Activated CD8-positive, alpha-beta memory T cell treated with anti-CD3 and anti-CD28 coated beads, Interleukin-2, amount 10 ng/mL, durations not matched to agents 7 days and 5 days (primary cell): ENCODE data around the gene SALL3. TPM values are rescaled to one million over a fixed set of nuclear protein-coding genes. Genes with fewer than 3 reads are reported as not detected.
A peak's percentile ranks its signal among the peaks of the same experiment; 100 is the strongest.

Experiments
- ATAC-seq: fragments of 150-1000 bp; cut with Tn5 transposase; one replicate; pipeline ENCODE4 v1.10.0; 2021; ENCODE audit warnings: moderate library complexity
- CTCF ChIA-PET: fragments of 350-600 bp; sonication (Branson Sonifier 250); formaldehyde crosslinking; loops from one replicate; lab custom pipeline; 2021; ENCODE audit warnings: antibody characterized with exemption; lab: Charles Lee
- DNase-seq: peaks from one replicate; pipeline ENCODE4 v3.0.0-alpha.2; 2020
- H3K27ac Mint-ChIP-seq: one replicate; pipeline ENCODE4 v1.8.0; 2021; ENCODE audit warnings: mild to moderate bottlenecking, mixed read lengths
- H3K27me3 Mint-ChIP-seq: one replicate; pipeline ENCODE4 v1.8.0; 2021; ENCODE audit warnings: mixed read lengths
- H3K36me3 Mint-ChIP-seq: one replicate; pipeline ENCODE4 v1.8.0; 2021; ENCODE audit warnings: mild to moderate bottlenecking, mixed read lengths
- H3K4me1 Mint-ChIP-seq: one replicate; pipeline ENCODE4 v1.8.0; 2021; ENCODE audit warnings: mixed read lengths
- H3K4me3 Mint-ChIP-seq: one replicate; pipeline ENCODE4 v1.8.0; 2021; ENCODE audit warnings: mild to moderate bottlenecking, moderate library complexity, mixed read lengths
- H3K9me3 Mint-ChIP-seq: one replicate; pipeline ENCODE4 v1.8.0; 2022; ENCODE audit warnings: low read depth, mixed read lengths
- total RNA-seq, 2 experiments: library from RNA; stranded (reverse); gene quantifications; one replicate each; pipeline ENCODE4 v1.2.3, GENCODE V29; 2021

The SALL3 gene
- total RNA-seq, 2 experiments from 2014 or later = not detected

GRCh38 chr18:78979056-78979729 lies 425 bp upstream of the SALL3 start:
- no peak overlapping the region for H3K27ac Mint-ChIP-seq
- H3K36me3 Mint-ChIP-seq = peaks cover 7% of the 10 kb centered on the region
- H3K4me3 Mint-ChIP-seq = no peak overlapping the region
- ATAC-seq (no peak), DNase-seq (no peak)
- H3K27me3 Mint-ChIP-seq = peaks cover 73% of the 10 kb centered on the region
- peaks cover 10% of the 10 kb centered on the region for H3K4me1 Mint-ChIP-seq
- CTCF ChIA-PET = no interaction called here
- H3K9me3 Mint-ChIP-seq = peaks cover 2% of the 10 kb centered on the region

- no peak overlapping the region for H3K27ac Mint-ChIP-seq
- peaks cover 2% of the 10 kb centered on the region for H3K9me3 Mint-ChIP-seq
- H3K27me3 Mint-ChIP-seq = peaks cover 73% of the 10 kb centered on the region
- peak; percentile 23 for DNase-seq
- peaks cover 8% of the 10 kb centered on the region for H3K4me1 Mint-ChIP-seq
- peaks cover 7% of the 10 kb centered on the region for H3K36me3 Mint-ChIP-seq
- CTCF ChIA-PET = no interaction called here
- no peak overlapping the region for H3K4me3 Mint-ChIP-seq
- ATAC-seq = no peak
Observed at GRCh38 chr18:78980279-78980771, 707 bp downstream of the SALL3 start.

DNA sequence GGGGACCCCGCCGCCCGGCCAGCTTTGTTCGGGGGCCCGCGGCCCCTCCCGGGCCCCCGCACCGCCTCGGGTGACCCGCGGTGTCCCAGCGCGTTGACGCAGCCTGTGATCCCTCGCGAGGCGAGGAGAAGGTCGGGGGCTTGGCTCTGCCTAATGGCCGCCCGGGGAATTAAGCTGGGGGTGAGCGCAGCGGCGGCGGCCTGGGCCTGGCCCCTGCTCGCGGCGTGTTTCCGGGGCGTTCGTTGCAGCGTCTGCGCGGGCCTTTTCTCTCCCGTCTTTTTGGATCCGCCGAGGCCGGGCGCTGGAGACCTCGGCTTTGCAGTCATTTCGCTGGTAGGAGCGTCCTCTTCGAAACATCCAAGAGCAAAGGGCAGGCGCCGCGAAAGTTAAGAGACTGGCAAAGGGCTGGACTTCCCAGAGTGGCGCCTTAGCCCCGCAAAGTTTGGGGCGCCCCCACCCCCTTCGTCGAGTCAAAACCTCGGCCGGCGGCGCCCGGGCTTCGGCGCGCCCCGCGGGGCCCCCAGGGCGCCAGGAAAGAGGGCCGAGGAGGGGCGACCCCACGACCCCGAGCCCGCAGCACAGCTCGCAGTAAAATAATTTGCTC lies 1.3 kb downstream of the SALL3 start:
- no peak overlapping the region for H3K27ac Mint-ChIP-seq
- H3K4me3 Mint-ChIP-seq = no peak overlapping the region
- peaks cover 8% of the 10 kb centered on the region for H3K4me1 Mint-ChIP-seq
- ATAC-seq (no peak), DNase-seq (peak; percentile 12)
- peaks cover 7% of the 10 kb centered on the region for H3K36me3 Mint-ChIP-seq
- CTCF ChIA-PET = no interaction called here
- peaks cover 2% of the 10 kb centered on the region for H3K9me3 Mint-ChIP-seq
- H3K27me3 Mint-ChIP-seq = peaks cover 73% of the 10 kb centered on the region

DNA sequence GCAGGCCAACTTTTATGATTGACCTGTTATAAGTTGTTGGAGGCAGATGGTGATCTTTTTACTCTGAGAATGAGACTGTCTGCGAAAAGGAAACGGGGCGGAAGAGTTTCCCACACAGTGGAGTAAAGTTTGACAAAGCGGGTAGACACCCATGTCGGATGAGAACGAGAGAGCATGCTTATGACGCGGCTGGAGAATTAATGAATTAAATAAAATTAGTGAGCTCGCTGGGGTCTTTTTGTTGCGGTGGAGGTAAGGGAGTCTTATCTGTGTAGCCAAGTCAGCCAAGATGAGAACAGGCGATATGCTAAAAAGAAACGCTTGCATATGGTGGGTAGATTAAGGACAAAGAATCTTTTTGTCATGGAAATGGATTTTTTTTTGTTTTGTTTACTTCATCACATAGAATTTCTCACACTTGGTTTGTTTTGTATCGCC lies 1.8 kb downstream of the SALL3 start:
- H3K4me3 Mint-ChIP-seq = peak overlapping the region; percentile 14
- CTCF ChIA-PET = no interaction called here
- DNase-seq = peak; percentile 8
- H3K4me1 Mint-ChIP-seq = peaks cover 8% of the 10 kb centered on the region
- H3K27ac Mint-ChIP-seq = peak overlapping the region; percentile 64
- peaks cover 2% of the 10 kb centered on the region for H3K9me3 Mint-ChIP-seq
- no peak for ATAC-seq
- H3K36me3 Mint-ChIP-seq = peaks cover 7% of the 10 kb centered on the region
- H3K27me3 Mint-ChIP-seq = peaks cover 73% of the 10 kb centered on the region

GRCh38 chr18:78981989-78982620 lies 2.5 kb downstream of the SALL3 start:
- CTCF ChIA-PET = interaction anchor here (0.7 kb wide), 1 partner anchor 1082 kb away, joined by 3 read pairs; no protein-coding TSS in a partner anchor
- Mint-ChIP-seq H3K27me3 (peaks cover 70% of the 10 kb centered on the region), H3K36me3 (peaks cover 7% of the 10 kb centered on the region), H3K9me3 (peaks cover 2% of the 10 kb centered on the region), H3K4me3 (no peak overlapping the region), H3K27ac (peak overlapping the region; percentile 64), H3K4me1 (peaks cover 8% of the 10 kb centered on the region)
- ATAC-seq (no peak), DNase-seq (peak; percentile 16)

GRCh38 chr18:78983512-78983911 lies 3.9 kb downstream of the SALL3 start:
- CTCF ChIA-PET = no interaction called here
- peaks cover 71% of the 10 kb centered on the region for H3K27me3 Mint-ChIP-seq
- peaks cover 7% of the 10 kb centered on the region for H3K36me3 Mint-ChIP-seq
- no peak for DNase-seq
- H3K4me3 Mint-ChIP-seq = no peak overlapping the region
- H3K4me1 Mint-ChIP-seq = peaks cover 5% of the 10 kb centered on the region
- no peak overlapping the region for H3K27ac Mint-ChIP-seq
- H3K9me3 Mint-ChIP-seq = peaks cover 2% of the 10 kb centered on the region
- ATAC-seq = no peak

DNA sequence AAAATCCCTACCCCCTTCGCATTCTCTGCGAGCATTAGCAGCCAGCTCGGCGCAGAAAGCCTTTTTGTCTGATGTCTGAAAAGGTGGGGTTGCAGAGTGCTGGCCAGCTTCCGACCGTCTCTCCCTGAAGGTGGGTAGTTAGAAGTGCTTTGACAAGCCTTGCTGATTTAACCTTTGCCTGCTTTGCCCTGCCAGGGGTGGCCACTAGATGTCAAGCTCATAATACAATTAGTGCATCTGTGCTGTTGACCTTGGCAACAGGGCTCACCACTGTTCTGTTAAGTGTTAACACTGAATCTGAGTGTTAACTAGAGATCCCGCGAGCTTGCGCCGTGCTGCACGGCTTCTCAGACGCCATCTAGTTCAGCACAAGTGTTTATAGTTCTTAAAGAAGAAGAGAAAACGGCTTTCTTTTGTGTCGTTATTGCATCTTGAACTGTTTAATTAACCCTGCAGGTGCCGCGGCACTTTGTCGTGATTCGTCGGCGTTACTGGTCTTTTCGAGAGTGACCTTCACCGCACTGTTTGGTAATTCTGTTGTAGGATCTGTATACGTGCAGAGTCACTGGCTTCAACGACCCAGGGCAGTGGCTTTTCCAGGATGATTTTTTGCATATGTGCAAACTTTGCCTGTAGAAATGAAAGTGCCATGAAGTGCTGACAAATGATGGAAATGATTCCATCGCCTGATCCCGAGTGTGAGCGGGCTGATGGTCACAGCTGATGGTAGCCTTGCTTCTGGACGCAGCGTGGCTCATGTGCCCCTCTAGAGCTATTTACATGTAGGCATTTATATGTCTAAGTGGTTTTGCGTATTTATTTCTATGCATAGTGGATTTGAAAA lies 5.5 kb downstream of the SALL3 start:
- DNase-seq (peak; percentile 57), ATAC-seq (no peak)
- Mint-ChIP-seq H3K4me3 (no peak overlapping the region), H3K4me1 (peaks cover 4% of the 10 kb centered on the region), H3K27ac (no peak overlapping the region), H3K27me3 (peaks cover 82% of the 10 kb centered on the region), H3K9me3 (peaks cover 2% of the 10 kb centered on the region), H3K36me3 (peaks cover 6% of the 10 kb centered on the region)
- CTCF ChIA-PET = interaction anchor here (0.7 kb wide), 1 partner anchor 10 kb away, joined by 3 read pairs; no protein-coding TSS in a partner anchor

- peaks cover 4% of the 10 kb centered on the region for H3K4me1 Mint-ChIP-seq
- peaks cover 87% of the 10 kb centered on the region for H3K27me3 Mint-ChIP-seq
- H3K9me3 Mint-ChIP-seq = peaks cover 2% of the 10 kb centered on the region
- DNase-seq (peak; percentile 37), ATAC-seq (no peak)
- CTCF ChIA-PET = interaction anchor here (0.7 kb wide), 1 partner anchor 11 kb away, joined by 3 read pairs; no protein-coding TSS in a partner anchor
- H3K4me3 Mint-ChIP-seq = no peak overlapping the region
- no peak overlapping the region for H3K27ac Mint-ChIP-seq
- peaks cover 6% of the 10 kb centered on the region for H3K36me3 Mint-ChIP-seq
Observed at GRCh38 chr18:78986018-78986481, 6.4 kb downstream of the SALL3 start.

- no peak for ATAC-seq
- H3K27ac Mint-ChIP-seq = no peak overlapping the region
- H3K4me3 Mint-ChIP-seq = no peak overlapping the region
Observed at GRCh38 chr18:78991446-78991845, 11.8 kb downstream of the SALL3 start.

GRCh38 chr18:78992041-78993011 lies 12.7 kb downstream of the SALL3 start:
- H3K36me3 Mint-ChIP-seq = peaks cover 1% of the 10 kb centered on the region
- ATAC-seq = no peak
- no peaks in the 10 kb centered on the region for H3K9me3 Mint-ChIP-seq
- no peak overlapping the region for H3K4me3 Mint-ChIP-seq
- peak; percentile 29 for DNase-seq
- CTCF ChIA-PET = no interaction called here
- H3K27ac Mint-ChIP-seq = no peak overlapping the region
- H3K4me1 Mint-ChIP-seq = no peaks in the 10 kb centered on the region
- H3K27me3 Mint-ChIP-seq = peaks cover 33% of the 10 kb centered on the region

More at GRCh38 chr18:78991446-78991845, 11.8 kb downstream of the SALL3 start:
- peak; percentile 16 for DNase-seq
- Mint-ChIP-seq H3K27me3 (peaks cover 39% of the 10 kb centered on the region), H3K36me3 (peaks cover 1% of the 10 kb centered on the region), H3K4me1 (no peaks in the 10 kb centered on the region), H3K9me3 (no peaks in the 10 kb centered on the region)
- CTCF ChIA-PET = no interaction called here

DNA sequence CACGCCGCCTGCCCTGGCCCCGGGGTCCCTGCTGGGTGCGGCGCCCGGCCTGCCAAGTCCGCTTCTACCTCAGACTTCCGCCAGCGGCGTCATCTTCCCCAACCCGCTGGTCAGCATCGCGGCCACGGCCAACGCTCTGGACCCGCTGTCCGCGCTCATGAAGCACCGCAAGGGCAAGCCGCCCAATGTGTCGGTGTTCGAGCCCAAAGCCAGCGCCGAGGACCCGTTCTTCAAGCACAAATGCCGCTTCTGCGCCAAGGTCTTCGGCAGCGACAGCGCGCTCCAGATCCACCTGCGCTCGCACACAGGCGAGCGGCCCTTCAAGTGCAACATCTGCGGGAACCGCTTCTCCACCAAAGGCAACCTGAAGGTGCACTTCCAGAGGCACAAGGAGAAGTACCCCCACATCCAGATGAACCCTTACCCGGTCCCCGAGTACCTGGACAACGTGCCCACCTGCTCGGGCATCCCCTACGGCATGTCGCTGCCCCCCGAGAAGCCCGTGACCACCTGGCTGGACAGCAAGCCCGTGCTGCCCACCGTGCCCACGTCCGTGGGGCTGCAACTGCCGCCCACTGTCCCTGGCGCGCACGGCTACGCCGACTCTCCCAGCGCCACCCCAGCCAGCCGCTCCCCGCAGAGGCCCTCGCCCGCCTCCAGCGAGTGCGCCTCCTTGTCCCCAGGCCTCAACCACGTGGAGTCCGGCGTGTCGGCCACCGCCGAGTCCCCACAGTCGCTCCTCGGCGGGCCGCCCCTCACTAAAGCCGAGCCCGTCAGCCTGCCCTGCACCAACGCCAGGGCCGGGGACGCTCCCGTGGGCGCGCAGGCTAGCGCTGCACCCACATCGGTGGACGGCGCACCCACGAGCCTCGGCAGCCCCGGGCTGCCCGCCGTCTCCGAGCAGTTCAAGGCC lies 13.7 kb downstream of the SALL3 start:
- CTCF ChIA-PET = interaction anchor here (0.6 kb wide), 1 partner anchor 898 kb away, joined by 3 read pairs; no protein-coding TSS in a partner anchor
- H3K27ac Mint-ChIP-seq = no peak overlapping the region
- peaks cover 1% of the 10 kb centered on the region for H3K36me3 Mint-ChIP-seq

More for the DNA sequence above, 13.7 kb downstream of the SALL3 start:
- Mint-ChIP-seq H3K4me3 (no peak overlapping the region), H3K9me3 (no peaks in the 10 kb centered on the region), H3K4me1 (no peaks in the 10 kb centered on the region), H3K27me3 (peaks cover 23% of the 10 kb centered on the region)
- no peak for DNase-seq
- ATAC-seq = no peak
